Activated CD8-positive, alpha-beta memory T cell treated with anti-CD3 and anti-CD28 coated beads, Interleukin-2, amount 10 ng/mL, durations not matched to agents 7 days and 5 days (primary cell): ENCODE data around the gene INIP. TPM values are rescaled to one million over a fixed set of nuclear protein-coding genes. Genes with fewer than 3 reads are reported as not detected.
"Not testable (repeated sequence)": the region's sequence is repeated elsewhere in the genome, so short reads cannot be mapped to it uniquely, and the experiment has no call there.

Experiments
- ATAC-seq: fragments of 150-1000 bp; cut with Tn5 transposase; one replicate; pipeline ENCODE4 v1.10.0; 2021; ENCODE audit warnings: moderate library complexity
- CTCF ChIA-PET: fragments of 350-600 bp; sonication (Branson Sonifier 250); formaldehyde crosslinking; loops from one replicate; lab custom pipeline; 2021; ENCODE audit warnings: antibody characterized with exemption; lab: Charles Lee
- DNase-seq: peaks from one replicate; pipeline ENCODE4 v3.0.0-alpha.2; 2020
- H3K27ac Mint-ChIP-seq: one replicate; pipeline ENCODE4 v1.8.0; 2021; ENCODE audit warnings: mild to moderate bottlenecking, mixed read lengths
- H3K27me3 Mint-ChIP-seq: one replicate; pipeline ENCODE4 v1.8.0; 2021; ENCODE audit warnings: mixed read lengths
- H3K36me3 Mint-ChIP-seq: one replicate; pipeline ENCODE4 v1.8.0; 2021; ENCODE audit warnings: mild to moderate bottlenecking, mixed read lengths
- H3K4me1 Mint-ChIP-seq: one replicate; pipeline ENCODE4 v1.8.0; 2021; ENCODE audit warnings: mixed read lengths
- H3K4me3 Mint-ChIP-seq: one replicate; pipeline ENCODE4 v1.8.0; 2021; ENCODE audit warnings: mild to moderate bottlenecking, moderate library complexity, mixed read lengths
- H3K9me3 Mint-ChIP-seq: one replicate; pipeline ENCODE4 v1.8.0; 2022; ENCODE audit warnings: low read depth, mixed read lengths
- total RNA-seq, 2 experiments: library from RNA; stranded (reverse); gene quantifications; one replicate each; pipeline ENCODE4 v1.2.3, GENCODE V29; 2021

INIP gene
- total RNA-seq, 2 experiments from 2014 or later = 25.8 to 36.8 TPM

DNA sequence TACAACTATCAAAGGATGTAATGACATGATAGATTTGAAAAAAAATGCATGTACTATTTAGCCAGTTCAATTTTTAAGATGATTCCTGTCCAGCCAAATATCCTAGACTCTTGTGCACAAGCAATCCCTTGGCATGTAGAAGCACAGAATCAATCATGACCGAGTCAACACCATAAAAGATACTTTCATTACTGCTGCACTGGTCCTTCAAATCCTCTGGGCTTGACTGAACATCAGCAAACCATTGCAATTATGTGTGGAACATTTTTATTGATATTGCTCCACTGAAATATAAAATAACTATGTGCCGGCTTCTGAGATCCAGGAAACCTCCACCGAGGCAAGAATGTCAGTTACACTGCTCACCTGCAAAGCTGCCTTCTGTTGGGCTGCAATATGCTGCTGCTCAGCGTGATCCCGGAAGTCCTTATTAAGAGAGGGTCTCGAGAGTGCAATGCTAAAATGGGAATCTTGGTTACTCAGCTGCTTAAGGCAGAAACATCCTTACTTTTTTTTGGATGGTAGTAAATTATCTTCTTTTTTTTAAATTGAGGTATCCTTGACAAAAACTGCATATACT, 28.7 kb downstream of the INIP start:
- no peak overlapping the region for H3K27ac Mint-ChIP-seq
- ATAC-seq = no peak
- H3K4me1 Mint-ChIP-seq = peaks cover 9% of the 10 kb centered on the region
- no peak for DNase-seq
- H3K9me3 Mint-ChIP-seq = no peaks in the 10 kb centered on the region
- CTCF ChIA-PET = no interaction called here
- no peak overlapping the region for H3K4me3 Mint-ChIP-seq
- H3K27me3 Mint-ChIP-seq = no peaks in the 10 kb centered on the region
- peaks cover 44% of the 10 kb centered on the region for H3K36me3 Mint-ChIP-seq

DNA sequence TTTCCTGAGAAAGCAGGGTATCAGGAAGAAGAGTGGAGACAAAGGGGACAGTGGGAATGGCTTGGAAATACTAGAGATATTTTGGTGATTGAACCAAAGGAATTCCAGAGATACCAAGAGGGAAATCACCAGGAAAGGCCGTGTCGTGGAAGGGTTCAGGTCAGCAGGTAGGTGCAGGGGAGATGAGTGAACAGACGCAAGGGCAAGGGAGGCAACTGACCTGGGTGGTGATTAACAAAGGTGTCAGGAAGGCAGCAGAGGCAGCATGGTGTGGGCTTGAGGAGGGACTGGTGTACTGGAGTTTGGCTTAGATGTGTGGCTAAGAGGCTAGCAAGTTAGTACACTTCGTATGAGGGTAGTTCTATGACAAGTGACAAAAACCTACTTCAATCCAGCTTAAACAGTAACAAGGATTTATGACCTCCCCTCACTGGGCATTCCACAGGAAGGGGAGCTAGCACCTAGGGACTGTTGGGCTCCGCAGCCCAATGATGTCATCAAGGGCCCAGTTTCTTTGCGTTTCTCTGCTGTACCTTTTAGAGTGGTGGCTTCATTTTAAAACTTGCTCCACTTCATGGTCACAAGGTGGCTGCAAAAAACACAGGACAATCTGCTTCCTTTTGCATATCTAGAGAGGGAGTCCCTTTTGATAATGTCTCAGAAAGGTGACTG, 37.0 kb downstream of the INIP start:
- DNase-seq (no peak), ATAC-seq (no peak)
- Mint-ChIP-seq H3K27ac (no peak overlapping the region), H3K4me3 (no peak overlapping the region), H3K4me1 (peaks cover 4% of the 10 kb centered on the region), H3K27me3 (no peaks in the 10 kb centered on the region), H3K9me3 (peaks cover 11% of the 10 kb centered on the region), H3K36me3 (peaks cover 10% of the 10 kb centered on the region)
- CTCF ChIA-PET = no interaction called here

DNA sequence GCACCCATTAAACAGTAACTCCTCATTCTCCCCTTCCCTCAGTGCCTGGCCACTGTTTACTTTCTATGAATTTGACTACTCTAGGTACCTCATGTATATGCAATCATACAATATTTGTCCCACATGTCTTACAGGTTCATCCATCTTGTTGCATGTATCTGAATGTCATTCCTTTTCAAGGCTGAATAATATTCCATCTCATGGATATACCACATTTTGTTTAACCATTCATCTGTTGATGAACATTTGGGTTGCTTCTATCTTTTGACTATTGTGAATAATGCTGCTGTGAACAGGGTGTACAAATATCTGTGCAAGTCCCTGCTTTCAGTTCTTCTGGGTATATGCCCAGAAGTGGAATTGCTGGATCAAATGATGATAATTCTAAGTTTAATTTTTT, 40.9 kb downstream of the INIP start:
- no peak for DNase-seq
- H3K4me3 Mint-ChIP-seq = no peak overlapping the region
- no peaks in the 10 kb centered on the region for H3K4me1 Mint-ChIP-seq
- CTCF ChIA-PET = no interaction called here
- peaks cover 2% of the 10 kb centered on the region for H3K36me3 Mint-ChIP-seq
- ATAC-seq = no peak
- no peak overlapping the region for H3K27ac Mint-ChIP-seq
- peaks cover 4% of the 10 kb centered on the region for H3K27me3 Mint-ChIP-seq
- H3K9me3 Mint-ChIP-seq = peaks cover 9% of the 10 kb centered on the region

DNA sequence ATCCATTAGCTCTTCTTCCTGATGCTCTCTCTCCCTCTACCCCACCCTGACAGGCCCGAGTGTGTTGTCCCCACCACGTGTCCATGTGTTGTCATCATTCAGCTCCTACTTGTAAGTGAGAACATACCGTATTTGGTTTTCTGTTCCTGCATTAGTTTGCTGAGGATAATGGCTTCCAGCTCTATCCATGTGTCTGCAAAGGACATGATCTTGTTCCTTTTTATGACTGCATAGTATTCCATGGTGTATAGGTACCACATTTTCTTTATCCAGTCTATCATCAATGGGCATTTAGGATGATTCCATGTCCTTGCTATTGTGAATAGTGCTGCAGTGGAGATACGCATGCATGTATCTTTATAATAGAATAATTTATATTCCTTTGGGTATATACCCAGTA, 44.7 kb downstream of the INIP start:
- H3K9me3 Mint-ChIP-seq, H3K4me1 Mint-ChIP-seq, ATAC-seq, H3K4me3 Mint-ChIP-seq, H3K27me3 Mint-ChIP-seq, DNase-seq, CTCF ChIA-PET, H3K36me3 Mint-ChIP-seq, H3K27ac Mint-ChIP-seq: not testable (repeated sequence)

DNA sequence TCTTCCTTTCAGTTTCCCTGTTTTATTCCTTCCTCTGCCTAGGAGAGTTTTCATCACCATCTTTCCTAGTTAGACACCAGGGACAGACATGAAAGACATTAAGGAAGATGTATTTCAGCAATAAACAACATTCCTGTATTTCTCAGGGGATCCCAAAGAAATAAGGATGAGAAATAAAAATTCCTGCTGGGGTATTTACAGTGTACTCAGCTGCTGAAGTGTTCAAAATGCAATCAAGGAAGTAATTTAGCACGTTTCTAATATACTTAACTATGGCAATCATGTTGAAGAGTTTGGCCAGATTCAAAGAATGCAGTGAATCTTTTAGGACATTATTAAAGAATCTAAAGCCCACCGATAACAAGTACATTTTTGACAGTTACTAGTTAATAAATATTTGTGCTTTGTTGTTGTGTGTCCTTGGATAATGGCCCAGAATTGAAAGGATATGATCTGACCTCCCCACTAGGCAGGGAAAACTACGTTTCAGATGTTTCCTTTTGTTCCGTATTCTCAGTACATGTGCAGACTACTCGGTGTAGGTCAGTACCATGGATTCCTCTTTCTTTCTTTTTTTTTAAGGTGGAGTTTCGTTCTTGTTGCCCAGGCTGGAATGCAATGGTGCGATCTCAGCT, 46.8 kb downstream of the INIP start:
- peaks cover 4% of the 10 kb centered on the region for H3K27me3 Mint-ChIP-seq
- H3K27ac Mint-ChIP-seq = no peak overlapping the region
- H3K4me1 Mint-ChIP-seq = no peaks in the 10 kb centered on the region
- no peak overlapping the region for H3K4me3 Mint-ChIP-seq
- ATAC-seq (no peak), DNase-seq (no peak)
- no peaks in the 10 kb centered on the region for H3K9me3 Mint-ChIP-seq
- H3K36me3 Mint-ChIP-seq = no peaks in the 10 kb centered on the region
- CTCF ChIA-PET = no interaction called here

DNA sequence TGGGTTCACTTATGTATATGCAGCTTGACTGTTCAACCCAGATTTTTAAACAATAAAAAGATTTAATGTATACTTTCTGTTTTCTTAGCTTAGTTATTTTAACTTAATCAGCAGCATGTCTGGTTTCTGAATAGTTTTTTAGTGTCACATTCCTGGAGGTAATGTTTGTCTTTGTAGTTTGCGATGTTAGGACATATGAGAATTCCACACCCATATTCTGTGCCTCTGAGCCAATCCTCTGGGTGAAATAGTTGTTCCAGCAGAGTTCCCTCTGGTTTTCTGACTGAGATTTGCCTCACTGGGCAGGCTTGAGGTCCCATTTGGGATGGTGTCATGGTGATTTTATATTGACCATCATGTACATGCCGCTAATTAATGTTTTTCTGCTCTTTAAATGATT, 48.6 kb downstream of the INIP start:
- Mint-ChIP-seq H3K27ac (no peak overlapping the region), H3K4me1 (no peaks in the 10 kb centered on the region), H3K9me3 (no peaks in the 10 kb centered on the region), H3K36me3 (no peaks in the 10 kb centered on the region), H3K4me3 (no peak overlapping the region), H3K27me3 (peaks cover 4% of the 10 kb centered on the region)
- ATAC-seq = no peak
- DNase-seq = no peak
- CTCF ChIA-PET = no interaction called here

DNA sequence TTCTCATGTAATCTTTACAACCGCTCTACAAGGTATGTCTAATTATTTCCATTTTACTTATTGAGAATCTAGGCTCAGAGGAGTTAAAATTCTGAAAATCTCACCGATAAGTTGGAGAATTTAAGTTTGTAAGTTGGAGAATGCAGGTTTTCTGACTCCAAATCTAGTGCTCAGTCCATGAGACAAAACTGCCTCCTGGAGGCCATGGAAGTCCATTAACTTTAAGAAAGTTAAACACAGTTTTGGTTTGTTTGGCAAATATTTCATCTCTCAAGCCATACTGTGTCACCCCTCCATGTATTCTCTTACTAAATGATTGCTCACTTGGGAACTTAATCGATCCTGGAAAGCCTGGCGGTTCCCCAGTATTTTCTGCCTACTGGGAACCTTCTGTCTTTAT, 52.6 kb downstream of the INIP start:
- H3K27me3 Mint-ChIP-seq = no peaks in the 10 kb centered on the region
- DNase-seq (no peak), ATAC-seq (no peak)
- no peaks in the 10 kb centered on the region for H3K36me3 Mint-ChIP-seq
- H3K4me3 Mint-ChIP-seq = no peak overlapping the region
- CTCF ChIA-PET = no interaction called here
- H3K27ac Mint-ChIP-seq = no peak overlapping the region
- no peaks in the 10 kb centered on the region for H3K9me3 Mint-ChIP-seq
- no peaks in the 10 kb centered on the region for H3K4me1 Mint-ChIP-seq

DNA sequence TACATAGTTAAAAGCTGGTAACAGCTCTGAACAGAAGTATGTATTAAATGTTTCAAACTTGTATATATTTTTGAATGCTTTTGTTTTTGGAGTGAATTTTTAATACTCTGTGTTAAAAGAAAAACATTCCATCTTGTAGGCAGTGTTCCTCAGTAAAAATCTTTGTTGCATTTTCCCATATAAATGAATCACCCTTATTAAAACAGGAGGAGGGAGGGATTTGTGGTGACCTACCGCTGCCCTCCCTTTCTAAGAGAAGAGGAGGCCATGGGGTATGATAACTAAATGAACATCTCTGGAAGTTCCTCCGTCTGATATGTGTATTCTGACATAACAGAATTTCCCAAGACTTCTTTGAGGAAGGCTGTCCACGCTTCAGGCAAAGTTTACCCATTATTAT, 53.4 kb downstream of the INIP start:
- H3K9me3 Mint-ChIP-seq = no peaks in the 10 kb centered on the region
- DNase-seq (no peak), ATAC-seq (no peak)
- no peak overlapping the region for H3K4me3 Mint-ChIP-seq
- no peaks in the 10 kb centered on the region for H3K27me3 Mint-ChIP-seq
- no peak overlapping the region for H3K27ac Mint-ChIP-seq
- CTCF ChIA-PET = interaction anchor here (0.6 kb wide), 1 partner anchor 15 kb away, joined by 3 read pairs; no protein-coding TSS in a partner anchor
- H3K4me1 Mint-ChIP-seq = no peaks in the 10 kb centered on the region
- H3K36me3 Mint-ChIP-seq = no peaks in the 10 kb centered on the region

DNA sequence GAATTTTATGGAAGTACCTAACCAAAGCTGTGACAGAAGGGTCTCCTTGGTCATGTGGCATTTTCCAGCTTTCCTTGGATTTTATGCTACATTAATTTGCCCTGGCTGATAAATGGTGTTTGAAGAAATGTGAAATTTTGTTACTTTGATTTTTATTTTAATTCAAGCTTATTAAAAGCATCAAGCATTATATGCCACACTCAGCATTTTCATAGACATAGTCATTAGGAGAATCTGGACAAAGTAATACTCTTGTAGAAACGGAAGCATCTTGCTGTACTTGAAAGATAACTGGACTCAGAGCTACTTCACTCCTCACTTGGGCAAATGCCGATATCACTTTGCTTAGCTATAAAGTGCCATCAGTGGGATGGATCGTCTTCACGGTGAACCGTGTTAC, 54.2 kb downstream of the INIP start:
- DNase-seq (no peak), ATAC-seq (no peak)
- no peaks in the 10 kb centered on the region for H3K9me3 Mint-ChIP-seq
- CTCF ChIA-PET = no interaction called here
- H3K36me3 Mint-ChIP-seq = no peaks in the 10 kb centered on the region
- no peak overlapping the region for H3K4me3 Mint-ChIP-seq
- no peaks in the 10 kb centered on the region for H3K27me3 Mint-ChIP-seq
- no peak overlapping the region for H3K27ac Mint-ChIP-seq
- no peaks in the 10 kb centered on the region for H3K4me1 Mint-ChIP-seq

DNA sequence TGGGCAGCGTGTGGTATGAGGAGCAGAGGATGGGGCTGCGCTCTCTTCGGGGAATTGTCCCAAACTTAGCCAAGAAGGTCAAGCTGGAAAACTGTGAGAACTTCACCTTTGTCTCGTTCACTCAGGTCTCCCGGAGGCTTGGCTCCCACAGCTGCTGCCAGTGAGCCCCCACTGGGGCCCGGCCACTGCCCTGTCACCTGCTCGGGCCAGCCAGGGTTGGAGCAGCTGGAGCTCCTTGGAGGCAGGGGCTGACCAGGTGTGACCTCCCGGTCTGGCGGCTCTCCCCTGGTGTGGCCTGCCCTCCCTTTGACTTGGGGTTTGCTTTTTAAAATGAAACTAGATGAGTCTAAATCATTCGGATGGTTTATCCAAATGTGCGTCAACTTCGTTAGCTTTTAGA, 58.0 kb downstream of the INIP start:
- H3K4me3 Mint-ChIP-seq = no peak overlapping the region
- no peak for ATAC-seq
- H3K9me3 Mint-ChIP-seq = no peaks in the 10 kb centered on the region
- H3K27ac Mint-ChIP-seq = no peak overlapping the region
- no peaks in the 10 kb centered on the region for H3K36me3 Mint-ChIP-seq
- H3K4me1 Mint-ChIP-seq = no peaks in the 10 kb centered on the region
- no peaks in the 10 kb centered on the region for H3K27me3 Mint-ChIP-seq
- no peak for DNase-seq
- CTCF ChIA-PET = no interaction called here

DNA sequence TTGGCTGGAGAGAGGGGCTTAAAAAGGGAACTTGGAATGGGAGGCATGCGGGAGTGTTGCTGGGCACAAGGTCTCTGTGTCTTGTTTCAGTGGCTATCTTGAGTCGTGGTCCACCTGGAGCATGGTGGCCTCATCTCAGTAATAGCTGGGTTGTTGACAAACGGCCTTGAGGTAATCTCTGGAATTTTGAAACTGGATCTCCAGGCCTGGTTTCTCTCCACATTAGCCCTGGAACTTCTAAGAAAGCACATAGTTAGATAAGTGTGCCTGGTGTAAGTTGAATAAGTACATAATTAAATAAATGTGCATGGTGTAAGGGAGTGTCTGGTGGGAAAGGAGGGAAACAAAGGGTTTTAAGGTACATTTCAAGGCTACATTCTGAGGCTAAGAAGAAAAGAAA, 62.2 kb downstream of the INIP start:
- no peaks in the 10 kb centered on the region for H3K36me3 Mint-ChIP-seq
- CTCF ChIA-PET = no interaction called here
- H3K27ac Mint-ChIP-seq = no peak overlapping the region
- DNase-seq (no peak), ATAC-seq (no peak)
- no peak overlapping the region for H3K4me3 Mint-ChIP-seq
- no peaks in the 10 kb centered on the region for H3K4me1 Mint-ChIP-seq
- H3K9me3 Mint-ChIP-seq = no peaks in the 10 kb centered on the region
- no peaks in the 10 kb centered on the region for H3K27me3 Mint-ChIP-seq

DNA sequence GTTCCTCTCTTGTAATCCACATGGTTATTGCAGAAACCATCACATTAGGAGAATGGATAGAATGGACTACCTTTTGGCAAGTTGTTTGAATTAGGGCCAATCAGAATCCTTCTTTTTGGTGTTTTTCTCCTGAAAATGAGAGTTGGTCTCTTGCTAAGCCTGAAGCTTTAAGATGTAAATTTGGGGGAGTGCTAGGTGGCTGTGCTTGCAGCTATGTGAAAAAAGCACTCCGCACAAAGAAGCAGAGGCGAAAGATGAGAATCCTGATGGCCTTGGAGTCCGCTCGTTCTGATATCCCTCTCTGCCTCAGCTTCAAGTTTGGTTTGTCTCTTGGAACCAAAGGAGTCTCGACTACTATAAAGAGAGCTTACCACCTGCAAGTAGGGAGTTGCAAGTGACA, 63.6 kb downstream of the INIP start:
- H3K36me3 Mint-ChIP-seq = peaks cover 3% of the 10 kb centered on the region
- CTCF ChIA-PET = no interaction called here
- no peak overlapping the region for H3K4me3 Mint-ChIP-seq
- no peaks in the 10 kb centered on the region for H3K4me1 Mint-ChIP-seq
- no peak for ATAC-seq
- DNase-seq = no peak
- H3K9me3 Mint-ChIP-seq = no peaks in the 10 kb centered on the region
- no peaks in the 10 kb centered on the region for H3K27me3 Mint-ChIP-seq
- no peak overlapping the region for H3K27ac Mint-ChIP-seq

DNA sequence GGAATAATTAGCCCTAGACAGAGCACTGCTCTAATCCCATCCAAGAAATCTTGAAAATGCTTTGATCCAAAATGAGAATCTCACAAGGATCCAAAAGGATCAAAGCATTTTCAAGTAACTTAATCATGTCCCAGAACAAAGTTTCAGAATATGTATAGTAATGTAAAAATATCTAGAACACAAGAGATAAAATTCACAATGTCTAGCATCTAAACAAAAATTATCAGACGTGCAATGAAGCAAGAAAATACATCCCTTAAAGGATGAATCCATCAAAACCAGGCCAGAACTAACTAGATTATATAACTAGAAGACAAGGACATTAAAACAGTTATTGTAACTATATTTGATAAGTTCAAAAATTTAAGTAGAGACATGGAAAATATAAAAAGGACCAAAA, 69.3 kb downstream of the INIP start:
- peaks cover 4% of the 10 kb centered on the region for H3K9me3 Mint-ChIP-seq
- no peaks in the 10 kb centered on the region for H3K4me1 Mint-ChIP-seq
- H3K27ac Mint-ChIP-seq = no peak overlapping the region
- no peaks in the 10 kb centered on the region for H3K27me3 Mint-ChIP-seq
- ATAC-seq = no peak
- peaks cover 29% of the 10 kb centered on the region for H3K36me3 Mint-ChIP-seq
- CTCF ChIA-PET = no interaction called here
- DNase-seq = no peak
- no peak overlapping the region for H3K4me3 Mint-ChIP-seq

DNA sequence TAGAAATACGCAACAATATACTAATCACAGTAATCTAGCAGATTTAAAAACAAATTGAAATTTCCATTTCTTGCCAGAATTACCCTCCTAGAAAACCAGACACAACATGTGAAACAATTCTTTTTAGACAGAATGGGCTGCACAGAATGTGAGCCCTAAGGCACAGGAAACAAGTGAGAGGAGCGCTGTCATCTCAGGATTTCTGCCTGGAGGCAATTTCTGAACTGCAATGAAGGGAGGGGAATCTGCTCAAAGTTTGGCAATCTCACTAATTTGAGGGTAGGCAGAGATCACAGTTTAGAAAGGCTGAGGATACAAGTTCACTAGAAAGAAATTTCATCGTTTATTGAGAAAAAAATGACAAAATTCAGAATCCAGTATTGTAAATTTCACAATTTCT, 70.3 kb downstream of the INIP start:
- no peak overlapping the region for H3K27ac Mint-ChIP-seq
- no peak for ATAC-seq
- CTCF ChIA-PET = no interaction called here
- H3K4me1 Mint-ChIP-seq = no peaks in the 10 kb centered on the region
- H3K36me3 Mint-ChIP-seq = peaks cover 31% of the 10 kb centered on the region
- H3K4me3 Mint-ChIP-seq = no peak overlapping the region
- H3K9me3 Mint-ChIP-seq = peaks cover 4% of the 10 kb centered on the region
- no peaks in the 10 kb centered on the region for H3K27me3 Mint-ChIP-seq
- no peak for DNase-seq
